GM19193 (cell line): ENCODE data around the gene TIMM21.

Source experiments
- POLR2A ChIP-seq: IDR thresholded peaks from 4 replicates; pipeline ENCODE4 v1.6.1; 2011; ENCODE audit not compliant: insufficient read depth, insufficient read length; ENCODE audit errors: extremely low read depth

TIMM21 gene

DNA sequence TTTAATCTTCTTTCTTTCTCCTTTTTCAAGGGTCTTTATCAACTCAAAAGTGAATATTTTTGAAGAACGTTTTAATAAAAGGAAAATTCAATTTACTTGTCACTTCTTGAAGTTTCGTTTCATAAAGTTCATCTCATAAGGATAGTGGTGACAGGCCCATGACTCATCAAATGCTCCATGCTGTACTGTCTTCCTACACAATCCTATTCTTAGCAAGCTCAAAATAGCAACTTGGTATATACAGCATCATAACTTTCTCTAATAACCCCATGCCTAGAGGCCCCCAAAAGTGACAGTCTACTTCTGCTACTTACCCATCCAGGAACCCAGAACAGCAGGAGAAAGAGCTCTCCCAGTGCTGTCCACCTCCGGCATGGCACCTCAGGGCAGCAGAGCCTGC is 8.4 kb upstream of the TIMM21 start:
- TF ChIP-seq POLR2A, result no peak

DNA sequence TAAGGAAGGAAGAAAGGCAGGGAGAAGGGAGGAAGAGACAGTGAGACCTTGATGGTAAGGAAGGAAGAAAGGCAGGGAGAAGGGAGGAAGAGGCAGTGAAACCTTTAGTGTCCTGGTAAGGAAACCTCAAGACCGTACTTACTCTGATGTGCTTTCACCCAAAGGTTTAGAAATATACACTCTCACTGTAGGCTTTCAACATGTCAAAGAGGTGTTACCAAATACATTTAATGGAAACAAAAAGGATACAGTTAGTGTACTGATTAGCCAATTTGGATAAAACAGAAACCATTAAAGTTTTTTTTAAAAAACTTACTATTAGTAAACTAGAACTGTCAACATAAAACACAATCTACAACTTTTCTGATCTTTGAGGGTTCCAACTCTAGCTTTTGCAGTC is 7.7 kb upstream of the TIMM21 start:
- no peak for TF ChIP-seq POLR2A

DNA sequence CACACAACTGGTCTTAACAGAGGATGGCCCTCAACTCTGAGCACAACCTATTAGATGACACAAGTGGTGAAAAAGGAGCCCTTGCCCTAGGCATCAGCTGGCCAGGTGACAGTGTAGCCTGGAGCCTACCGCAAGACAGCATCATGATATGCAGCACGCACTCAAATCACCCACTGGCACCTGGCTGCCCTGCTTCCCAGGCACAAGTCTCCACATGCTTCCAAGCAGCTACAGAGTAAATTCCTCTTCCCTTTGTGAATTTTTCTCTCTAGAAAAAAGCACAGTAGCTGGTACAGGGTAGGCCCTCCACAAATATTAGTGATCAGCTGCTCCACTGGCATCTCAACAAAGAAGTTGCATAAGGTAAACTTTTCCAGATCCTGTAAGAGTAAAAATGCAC is 6.7 kb upstream of the TIMM21 start:
- TF ChIP-seq POLR2A, result no peak

DNA sequence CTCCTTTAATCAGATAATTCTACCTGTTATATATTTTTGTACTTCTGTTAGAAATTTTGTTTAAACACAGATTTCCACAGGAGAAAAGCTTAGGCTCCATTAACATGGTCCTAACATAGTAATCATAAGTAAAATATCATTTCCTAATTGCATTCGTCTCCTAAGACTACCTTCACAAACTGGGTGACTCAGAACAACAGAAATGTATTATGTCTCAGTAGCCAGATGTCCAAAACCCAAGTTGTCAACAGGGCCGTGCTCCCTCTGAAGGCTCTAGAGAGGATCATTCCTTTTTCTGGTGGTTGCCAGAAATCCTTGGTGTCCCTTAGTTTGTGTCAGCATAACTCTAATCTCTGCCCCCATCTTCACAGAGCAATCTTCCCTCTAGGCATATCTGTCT is 6.1 kb upstream of the TIMM21 start:
- TF ChIP-seq POLR2A, result no peak

DNA sequence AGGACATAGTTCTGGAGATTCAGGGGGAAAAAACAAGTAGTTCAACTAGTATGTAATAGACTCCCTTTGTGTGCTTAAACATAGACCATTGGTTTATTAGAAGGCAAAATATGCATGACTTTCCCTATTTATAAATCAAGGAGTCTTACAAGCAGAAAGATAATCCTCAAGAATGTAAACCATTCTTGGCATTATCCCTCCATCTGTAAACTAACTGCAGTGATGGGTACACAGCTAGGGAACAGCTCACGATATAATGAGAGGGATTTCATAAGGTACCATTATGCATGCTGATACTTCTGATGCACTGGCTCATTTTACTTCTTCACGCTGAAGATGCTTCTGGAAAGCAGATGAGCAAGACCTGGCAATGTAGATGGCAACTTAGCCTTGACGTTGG is 1.6 kb upstream of the TIMM21 start:
- TF ChIP-seq POLR2A, result no peak

DNA sequence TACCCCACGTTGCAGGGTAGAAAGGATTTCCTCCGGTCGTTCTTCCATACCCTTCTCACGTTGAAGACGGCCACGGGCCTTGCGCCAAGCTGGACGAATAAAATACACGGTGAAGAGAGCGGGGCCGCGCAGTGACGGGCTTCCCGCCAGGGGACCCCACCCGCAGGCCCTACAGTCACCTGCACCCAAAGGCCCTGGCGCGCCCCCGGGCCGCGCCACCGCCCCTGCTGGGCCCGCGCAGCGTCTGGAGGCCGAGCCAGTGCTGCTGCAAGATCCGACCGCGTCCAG is 888 bp upstream of the TIMM21 start:
- no peak for TF ChIP-seq POLR2A

DNA sequence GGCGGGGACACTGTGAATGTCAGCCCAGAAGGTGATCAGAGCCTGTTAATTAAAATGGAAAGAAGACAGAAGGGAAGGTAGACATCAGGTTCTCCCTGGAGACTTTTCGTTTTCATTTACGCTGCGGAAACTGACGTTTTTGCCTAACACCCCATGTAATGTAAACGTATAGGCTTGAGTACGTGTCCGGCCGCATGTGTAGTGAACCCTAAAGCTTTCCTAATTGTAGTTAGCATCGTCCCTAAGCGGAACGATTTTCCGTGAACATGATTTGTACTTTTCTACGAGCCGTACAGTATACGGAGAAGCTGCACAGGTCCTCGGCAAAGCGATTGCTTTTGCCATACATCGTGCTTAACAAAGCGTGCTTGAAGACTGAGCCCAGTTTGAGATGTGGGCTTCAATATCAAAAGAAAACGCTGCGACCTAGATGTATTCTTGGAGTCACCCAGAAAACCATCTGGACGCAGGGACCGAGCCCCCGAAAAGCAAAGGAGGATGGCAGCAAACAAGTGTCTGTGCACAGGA is 284 bp downstream of the TIMM21 start:
- TF ChIP-seq POLR2A, result no peak

DNA sequence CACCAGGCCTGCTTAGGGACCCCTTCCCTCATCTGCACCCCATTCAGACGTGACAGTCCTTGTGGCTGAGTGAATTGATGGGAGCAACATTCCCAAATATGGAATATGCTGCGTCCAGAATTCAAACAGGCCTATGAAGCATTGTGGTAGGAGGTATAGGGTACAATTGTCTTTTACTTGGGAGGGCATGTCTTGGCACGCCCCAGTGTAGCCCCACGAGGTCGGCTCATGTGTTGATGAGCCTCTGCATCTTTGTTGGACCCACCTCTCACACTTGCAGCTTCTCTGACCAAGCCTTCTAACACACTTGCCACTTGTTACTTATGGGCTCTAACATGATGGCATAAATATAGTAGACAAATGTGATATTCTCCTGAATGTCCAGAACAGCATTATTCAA is 1.6 kb downstream of the TIMM21 start:
- TF ChIP-seq POLR2A, result no peak

DNA sequence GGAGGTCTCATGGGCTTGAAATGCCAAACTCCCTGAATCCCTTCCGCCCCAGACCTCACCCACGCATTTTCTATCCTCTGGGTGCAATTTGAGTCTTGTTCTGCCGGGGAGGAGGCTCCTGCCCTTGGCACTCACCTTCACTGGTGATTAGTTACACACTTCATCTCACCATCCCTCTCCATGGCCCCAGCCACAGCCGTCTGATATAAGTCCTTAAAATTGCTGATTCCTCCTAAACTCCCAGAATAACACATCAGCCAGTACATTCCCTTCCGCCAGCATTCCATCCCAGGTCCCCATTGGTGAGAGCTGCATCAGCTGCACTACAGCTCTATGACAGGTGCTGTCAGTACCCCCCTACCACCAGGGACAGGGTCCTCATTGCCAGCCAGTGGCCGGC is 3.9 kb downstream of the TIMM21 start:
- TF ChIP-seq POLR2A, result no peak

DNA sequence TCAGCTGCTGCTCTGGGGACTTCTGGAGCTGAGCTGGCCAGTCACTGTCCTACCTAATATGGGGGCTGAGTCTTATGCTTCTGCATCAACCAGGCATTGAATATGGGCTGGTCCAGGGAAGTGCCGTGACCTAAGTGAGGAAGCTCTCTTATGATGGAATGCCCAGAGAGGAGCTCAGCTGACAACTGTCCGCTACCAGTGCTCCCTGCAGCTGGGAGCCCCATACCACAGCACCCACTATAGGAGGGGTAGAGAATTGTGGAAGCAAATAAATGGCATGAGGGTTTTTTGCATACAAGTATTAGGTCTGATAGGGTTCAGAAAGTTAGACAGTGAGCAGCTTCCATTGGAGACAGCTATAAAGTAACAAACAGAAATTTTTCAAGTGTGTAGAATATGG is 4.5 kb downstream of the TIMM21 start:
- no peak for TF ChIP-seq POLR2A

DNA sequence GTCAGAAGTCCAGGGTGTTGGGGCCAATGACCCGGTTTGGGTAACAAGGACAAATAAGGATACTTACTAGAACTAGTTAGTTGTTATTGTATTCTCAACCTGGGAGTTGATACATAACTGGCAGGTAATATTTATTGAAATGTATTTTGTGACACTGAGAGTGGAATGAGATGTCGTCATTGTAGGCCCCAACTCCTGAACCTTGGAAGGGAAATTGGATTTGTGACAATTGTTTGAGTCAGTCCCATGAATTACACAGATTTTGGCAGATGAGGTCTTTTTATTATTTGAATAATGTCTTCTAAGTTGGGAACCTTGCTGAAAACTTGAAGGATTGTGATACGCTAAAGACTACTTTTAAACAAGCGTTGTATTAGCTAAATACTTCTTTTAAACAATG is 5.1 kb downstream of the TIMM21 start:
- no peak for TF ChIP-seq POLR2A

DNA sequence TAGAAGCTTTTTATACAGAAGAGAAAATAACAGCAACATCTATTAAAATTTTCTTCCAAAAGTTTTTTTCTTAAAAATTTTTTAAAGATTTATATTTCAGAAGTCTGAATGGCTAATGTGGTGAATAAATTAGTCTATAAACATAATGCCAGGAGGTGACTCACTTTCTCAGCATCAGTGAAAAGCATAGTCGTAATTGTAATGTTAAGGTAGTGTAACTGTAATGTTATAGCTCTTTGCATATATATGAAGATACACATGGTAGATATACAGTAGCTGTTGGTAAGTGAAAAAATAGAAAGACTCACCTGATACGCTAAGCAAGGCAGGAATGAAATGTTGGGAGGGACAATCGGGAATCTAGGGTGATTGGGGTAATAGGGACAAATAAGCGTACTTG is 5.5 kb downstream of the TIMM21 start:
- no peak for TF ChIP-seq POLR2A

DNA sequence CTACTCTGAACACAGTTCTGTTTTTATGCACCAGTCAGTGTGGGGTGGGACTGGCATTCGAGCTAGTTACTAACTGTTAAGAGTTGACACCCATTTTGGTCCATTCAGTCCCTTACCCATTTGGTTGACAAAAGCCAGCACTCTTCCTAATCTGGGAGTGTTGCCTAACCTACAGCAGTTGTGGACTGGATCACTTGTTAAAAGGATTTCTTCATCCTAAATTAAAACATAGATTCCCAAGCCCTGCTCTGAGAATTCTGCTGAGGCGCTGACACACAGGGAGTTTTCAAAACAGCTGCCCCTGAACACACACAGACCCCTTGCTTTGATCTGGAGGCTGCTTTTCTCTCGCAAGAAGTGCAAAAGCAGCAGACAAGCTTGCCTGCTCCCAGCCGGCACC is 6.4 kb downstream of the TIMM21 start:
- no peak for TF ChIP-seq POLR2A

DNA sequence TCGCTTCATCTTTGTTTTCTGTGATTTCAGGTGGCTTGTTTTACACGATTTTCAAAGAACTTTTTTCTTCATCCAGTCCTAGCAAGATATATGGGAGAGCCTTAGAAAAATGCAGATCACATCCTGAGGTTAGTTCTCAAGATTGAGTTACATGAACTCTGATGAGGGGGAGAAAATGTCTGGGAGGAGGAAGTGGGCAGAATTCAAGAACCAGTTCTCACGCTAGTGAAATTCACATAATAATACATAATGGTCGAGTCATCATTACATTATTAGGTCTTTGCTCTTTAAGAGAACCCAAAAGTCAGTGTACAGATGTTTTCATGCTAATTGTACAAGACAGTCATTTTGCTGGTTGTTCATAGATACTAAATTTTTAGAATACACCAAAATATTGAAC is 7.0 kb downstream of the TIMM21 start:
- no peak for TF ChIP-seq POLR2A

DNA sequence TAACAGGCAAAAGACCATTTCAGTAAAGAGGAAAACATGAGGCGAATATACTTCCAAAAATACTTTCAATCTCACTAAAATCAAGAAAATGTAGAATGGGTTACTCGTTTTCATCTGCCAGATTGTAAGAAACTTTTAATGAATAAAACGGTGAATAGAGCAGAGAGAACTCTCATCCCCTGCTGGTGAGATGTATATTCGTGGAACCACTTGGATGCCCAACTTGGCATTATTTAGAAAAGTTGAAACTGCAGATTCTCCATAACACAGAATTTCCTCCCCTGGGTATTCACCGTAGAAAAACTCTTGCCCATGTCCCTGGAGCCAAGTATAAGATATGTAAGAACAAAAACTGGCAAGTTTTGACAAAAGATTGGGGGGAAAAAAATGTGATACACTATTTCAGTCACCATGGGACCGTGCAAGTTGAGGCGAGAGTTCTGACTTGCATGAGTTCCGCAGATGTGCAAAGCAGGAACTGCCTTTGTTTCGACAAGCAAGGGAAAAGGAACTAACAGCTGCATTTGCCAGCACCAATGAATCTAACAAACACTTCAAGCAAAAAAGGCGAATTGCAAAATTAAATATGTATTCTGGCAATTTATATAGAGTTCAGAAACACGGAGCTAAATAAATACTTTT is 14.8 kb downstream of the TIMM21 start:
- TF ChIP-seq POLR2A, result no peak

DNA sequence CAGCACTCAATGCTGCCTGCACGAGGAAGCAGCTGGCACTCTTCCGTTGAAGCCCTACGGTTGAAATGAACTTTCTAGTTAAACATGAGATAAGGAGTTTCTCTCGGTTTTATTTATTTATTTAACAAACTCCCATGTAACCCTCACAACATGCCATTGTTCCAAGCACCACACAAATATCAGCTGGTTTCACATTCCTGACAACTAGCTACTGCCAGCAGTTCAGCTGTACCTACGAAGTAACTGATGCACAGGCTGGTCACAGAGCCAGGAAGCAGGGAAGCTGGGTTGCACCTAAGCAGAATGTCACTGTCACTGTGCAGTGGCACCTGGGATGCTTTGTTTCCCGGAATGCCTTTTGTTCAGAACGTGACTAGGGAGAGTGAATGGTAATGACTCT is 18.1 kb downstream of the TIMM21 start:
- no peak for TF ChIP-seq POLR2A

DNA sequence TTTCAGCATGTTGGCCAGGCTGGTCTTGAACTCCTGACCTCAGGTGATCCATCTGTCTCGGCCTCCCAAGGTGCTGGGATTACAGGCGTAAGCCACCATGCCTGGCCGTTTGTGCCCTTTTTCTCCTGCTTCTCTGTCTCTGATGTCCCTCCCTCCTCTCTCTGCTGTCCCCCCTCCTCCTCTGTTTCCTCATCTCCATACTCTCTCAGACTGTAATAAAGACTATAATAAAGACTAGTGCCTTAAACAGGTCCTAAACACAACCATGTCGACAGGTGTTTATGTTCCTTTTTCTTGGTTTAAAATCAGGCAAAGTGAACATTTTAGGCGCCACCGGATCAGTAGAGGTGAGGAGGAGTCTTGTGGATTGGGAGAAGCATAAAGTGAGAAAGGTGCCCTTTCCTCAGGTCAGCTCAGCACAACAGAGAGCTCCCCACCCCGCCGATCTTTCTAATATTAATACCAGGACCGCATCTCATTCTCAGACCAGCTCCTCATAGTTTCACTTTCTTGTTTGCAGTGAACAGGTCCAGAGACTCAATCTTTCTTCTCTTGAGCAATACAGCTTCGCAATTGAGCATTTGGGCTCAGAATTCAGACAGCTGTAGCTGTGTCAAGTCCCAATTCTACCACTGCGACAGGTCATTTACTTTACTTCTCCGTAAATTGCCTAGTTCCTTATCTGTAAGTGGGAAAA is 23.7 kb downstream of the TIMM21 start:
- no peak for TF ChIP-seq POLR2A
